Calu3 (cell line): ENCODE results near the gene ZFPM1. TPM values are rescaled to one million over a fixed set of nuclear protein-coding genes. Genes with fewer than 3 reads are reported as not detected.

Experiments used
- BruUV-seq: library from RNA; stranded (reverse); fragments of 400-500 nt; replicated peaks from 2 replicates; lab custom pipeline; 2021; lab: Mats Ljungman, UMichigan
- CTCF ChIA-PET: fragments of 300-600 bp; sonication (Branson Sonifier 250); formaldehyde crosslinking; loops from one replicate; lab custom pipeline; 2022; ENCODE audit warnings: antibody characterized with exemption; lab: Charles Lee
- DNase-seq: peaks from one replicate; pipeline ENCODE4 v3.0.0; 2022
- H3K27ac Mint-ChIP-seq: one replicate; pipeline ENCODE4 v1.8.0; 2022; ENCODE audit warnings: mixed read lengths; ENCODE audit not compliant: unreplicated experiment
- H3K27me3 Mint-ChIP-seq: one replicate; pipeline ENCODE4 v1.8.0; 2022; ENCODE audit warnings: mixed read lengths; ENCODE audit not compliant: unreplicated experiment
- H3K36me3 Mint-ChIP-seq: one replicate; pipeline ENCODE4 v1.8.0; 2022; ENCODE audit warnings: mild to moderate bottlenecking, moderate library complexity, mixed read lengths; ENCODE audit not compliant: insufficient read depth, unreplicated experiment
- H3K4me1 Mint-ChIP-seq: one replicate; pipeline ENCODE4 v1.8.0; 2022; ENCODE audit warnings: mild to moderate bottlenecking, low read depth, mixed read lengths; ENCODE audit not compliant: unreplicated experiment
- H3K4me3 Mint-ChIP-seq: one replicate; pipeline ENCODE4 v1.8.0; 2022; ENCODE audit warnings: mild to moderate bottlenecking, low read depth, moderate library complexity, mixed read lengths; ENCODE audit not compliant: unreplicated experiment
- H3K9me3 Mint-ChIP-seq: one replicate; pipeline ENCODE4 v1.8.0; 2022; ENCODE audit warnings: low read depth, mixed read lengths; ENCODE audit not compliant: unreplicated experiment
- intact Hi-C: fragments of 100-400 bp; cut with micrococcal nuclease; formaldehyde crosslinking; loops from one replicate; pipeline ENCODE4 v1.10.0; 2022; ENCODE audit not compliant: unreplicated experiment
- total RNA-seq: library from RNA; stranded (reverse); gene quantifications from 2 replicates; pipeline ENCODE4 v1.2.3, GENCODE V29; 2022
- TF ChIP-seq, protein P1 (sequence below): fragments of 200-600 bp; IDR thresholded peaks from one replicate; pipeline ENCODE4 v1.8.0; 2022; ENCODE audit warnings: antibody characterized with exemption; ENCODE audit not compliant: unreplicated experiment

The ZFPM1 gene
- total RNA-seq, 1 experiment from 2014 or later: 3.1 TPM

GRCh38 chr16:88415381-88415705 is 37.7 kb upstream of the ZFPM1 start:
- Mint-ChIP-seq H3K27me3 (peaks cover 41% of the 10 kb centered on the region), H3K36me3 (no peaks in the 10 kb centered on the region), H3K9me3 (no peaks in the 10 kb centered on the region), H3K27ac (no peak overlapping the region), H3K4me3 (no peak overlapping the region), H3K4me1 (no peaks in the 10 kb centered on the region)
- DNase-seq: no peak
- TF ChIP-seq, protein P1, sequence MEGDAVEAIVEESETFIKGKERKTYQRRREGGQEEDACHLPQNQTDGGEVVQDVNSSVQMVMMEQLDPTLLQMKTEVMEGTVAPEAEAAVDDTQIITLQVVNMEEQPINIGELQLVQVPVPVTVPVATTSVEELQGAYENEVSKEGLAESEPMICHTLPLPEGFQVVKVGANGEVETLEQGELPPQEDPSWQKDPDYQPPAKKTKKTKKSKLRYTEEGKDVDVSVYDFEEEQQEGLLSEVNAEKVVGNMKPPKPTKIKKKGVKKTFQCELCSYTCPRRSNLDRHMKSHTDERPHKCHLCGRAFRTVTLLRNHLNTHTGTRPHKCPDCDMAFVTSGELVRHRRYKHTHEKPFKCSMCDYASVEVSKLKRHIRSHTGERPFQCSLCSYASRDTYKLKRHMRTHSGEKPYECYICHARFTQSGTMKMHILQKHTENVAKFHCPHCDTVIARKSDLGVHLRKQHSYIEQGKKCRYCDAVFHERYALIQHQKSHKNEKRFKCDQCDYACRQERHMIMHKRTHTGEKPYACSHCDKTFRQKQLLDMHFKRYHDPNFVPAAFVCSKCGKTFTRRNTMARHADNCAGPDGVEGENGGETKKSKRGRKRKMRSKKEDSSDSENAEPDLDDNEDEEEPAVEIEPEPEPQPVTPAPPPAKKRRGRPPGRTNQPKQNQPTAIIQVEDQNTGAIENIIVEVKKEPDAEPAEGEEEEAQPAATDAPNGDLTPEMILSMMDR: no peak
- intact Hi-C loops: no loop called here
- CTCF ChIA-PET: interaction anchor here (1.5 kb wide), 1 partner anchor 27 kb away, joined by 3 read pairs; no protein-coding TSS in a partner anchor
- BruUV-seq: no TSS peak

- no peak overlapping the region for H3K4me3 Mint-ChIP-seq
These were observed 37.3 kb upstream of the ZFPM1 start for GRCh38 chr16:88415713-88416323.

GRCh38 chr16:88416686-88417085 is 36.4 kb upstream of the ZFPM1 start:
- Mint-ChIP-seq H3K9me3 (no peaks in the 10 kb centered on the region), H3K4me1 (no peaks in the 10 kb centered on the region), H3K4me3 (no peak overlapping the region), H3K36me3 (no peaks in the 10 kb centered on the region), H3K27ac (no peak overlapping the region), H3K27me3 (peaks cover 55% of the 10 kb centered on the region)
- CTCF ChIA-PET: interaction anchor here (1.5 kb wide), 1 partner anchor 28 kb away, joined by 3 read pairs; no protein-coding TSS in a partner anchor
- intact Hi-C loops: no loop called here
- no TSS peak for BruUV-seq
- DNase-seq: no peak
- TF ChIP-seq, protein P1: no peak

More at GRCh38 chr16:88415713-88416323, 37.3 kb upstream of the ZFPM1 start:
- no TSS peak for BruUV-seq
- no peaks in the 10 kb centered on the region for H3K9me3 Mint-ChIP-seq
- intact Hi-C loops: no loop called here
- peaks cover 46% of the 10 kb centered on the region for H3K27me3 Mint-ChIP-seq
- TF ChIP-seq, protein P1: no peak
- no peak overlapping the region for H3K27ac Mint-ChIP-seq
- CTCF ChIA-PET: interaction anchor here (1.5 kb wide), 1 partner anchor 27 kb away, joined by 3 read pairs; no protein-coding TSS in a partner anchor
- no peaks in the 10 kb centered on the region for H3K4me1 Mint-ChIP-seq
- no peak for DNase-seq
- H3K36me3 Mint-ChIP-seq: no peaks in the 10 kb centered on the region

- Mint-ChIP-seq H3K4me1 (no peaks in the 10 kb centered on the region), H3K9me3 (no peaks in the 10 kb centered on the region), H3K27ac (no peak overlapping the region), H3K27me3 (peaks cover 55% of the 10 kb centered on the region), H3K36me3 (no peaks in the 10 kb centered on the region), H3K4me3 (no peak overlapping the region)
- intact Hi-C loops: no loop called here
- no peak for DNase-seq
- TF ChIP-seq, protein P1: no peak
- CTCF ChIA-PET: interaction anchor here (0.5 kb wide), 1 partner anchor 185 kb away, joined by 4 read pairs; no protein-coding TSS in a partner anchor
- no TSS peak for BruUV-seq
These were observed 35.2 kb upstream of the ZFPM1 start for GRCh38 chr16:88417684-88418476.
